ENCODE data around the gene PHF2.

- TF ChIP-seq CTCF (IDR thresholded peaks at IDR 0.05; ENCODE audit: low read length) (no peak), EZH2 (optimal IDR thresholded peaks at IDR 0.05; ENCODE audit: low read depth, low read length) (no peak), EZH2phosphoT487 (IDR thresholded peaks at IDR 0.05; ENCODE audit: low read length) (no peak)
These were observed 43.7 kb downstream of the PHF2 start for GRCh38 chr9:93620041-93620506.
